Keratinocyte (primary cell): ENCODE results near the gene TBCE. TPM values are rescaled to one million over a fixed set of nuclear protein-coding genes. Genes with fewer than 3 reads are reported as not detected.

Experiments
- DNase-seq: peaks from one replicate; pipeline ENCODE4 v3.0.0-alpha.2; 2011; ENCODE audit warnings: low read depth, missing footprints, low spot score
- FAIRE-seq: peaks from 2 replicates; lab custom pipeline; 2011; peaks lifted over from hg19 to GRCh38; lab: Jason Lieb, UNC
- H2AFZ ChIP-seq: 2 replicates; pipeline ENCODE4 v1.6.0; 2012; ENCODE audit warnings: low read length, control low read depth, inconsistent platforms; ENCODE audit not compliant: control insufficient read depth
- H3K27ac ChIP-seq: 2 replicates; pipeline ENCODE4 v1.5.1; 2011; ENCODE audit warnings: low read length; ENCODE audit not compliant: control insufficient read depth, insufficient read depth
- H3K27me3 ChIP-seq: 3 replicates; pipeline ENCODE4 v1.6.0; 2011; ENCODE audit warnings: low read length; ENCODE audit not compliant: control insufficient read depth, insufficient read depth; ENCODE audit errors: extremely low read depth
- H3K36me3 ChIP-seq, 2 experiments: 2 replicates in 1 of 2; 3 replicates in 1 of 2; pipeline ENCODE4 v1.5.1; 2011; ENCODE audit warnings: low read length in 2 of 2, mild to moderate bottlenecking in 1 of 2; ENCODE audit not compliant: control insufficient read depth in 2 of 2, insufficient read depth in 2 of 2; ENCODE audit errors: extremely low read depth in 1 of 2
- H3K4me1 ChIP-seq: 3 replicates; pipeline ENCODE4 v1.5.1; 2011; ENCODE audit warnings: low read length; ENCODE audit not compliant: control insufficient read depth, insufficient read depth; ENCODE audit errors: extremely low read depth
- H3K4me2 ChIP-seq: 3 replicates; pipeline ENCODE4 v1.6.0; 2011; ENCODE audit warnings: low read depth, low read length; ENCODE audit not compliant: control insufficient read depth, insufficient read depth; ENCODE audit errors: extremely low read depth
- H3K4me3 ChIP-seq, 3 experiments: fragments of 200-600 bp in 1 of 3; sonication (generic) in 1 of 3; 2 replicates in 2 of 3; 3 replicates in 1 of 3; pipeline ENCODE4 v1.5.1; 2011 to 2016; ENCODE audit warnings: low read length in 3 of 3, mild to moderate bottlenecking in 3 of 3, control low read depth in 2 of 3, inconsistent platforms in 1 of 3, low read depth in 1 of 3, mixed read lengths in 1 of 3, mixed run types in 1 of 3, moderate library complexity in 1 of 3; ENCODE audit not compliant: control insufficient read depth in 2 of 3, insufficient read depth in 2 of 3; ENCODE audit errors: extremely low read depth in 1 of 3
- H3K79me2 ChIP-seq: 2 replicates; pipeline ENCODE4 v1.6.0; 2012; ENCODE audit warnings: low read length; ENCODE audit not compliant: control insufficient read depth, insufficient read depth
- H3K9ac ChIP-seq: 3 replicates; pipeline ENCODE4 v1.6.0; 2011; ENCODE audit warnings: low read length; ENCODE audit not compliant: control insufficient read depth, insufficient read depth; ENCODE audit errors: extremely low read depth
- H3K9me1 ChIP-seq: 3 replicates; pipeline ENCODE4 v1.6.0; 2011; ENCODE audit warnings: low read length; ENCODE audit not compliant: control insufficient read depth, insufficient read depth; ENCODE audit errors: extremely low read depth
- H3K9me3 ChIP-seq: 2 replicates; pipeline ENCODE4 v1.5.1; 2012; ENCODE audit warnings: low read depth, low read length; ENCODE audit not compliant: control insufficient read depth
- H4K20me1 ChIP-seq: 3 replicates; pipeline ENCODE4 v1.6.0; 2011; ENCODE audit warnings: low read length; ENCODE audit not compliant: control insufficient read depth, insufficient read depth; ENCODE audit errors: extremely low read depth
- CTCF ChIP-seq, 3 experiments: IDR thresholded peaks in 1 of 3; conservative IDR thresholded peaks in 1 of 3; optimal IDR thresholded peaks in 1 of 3; 2 replicates in 2 of 3; 3 replicates in 1 of 3; pipeline versions ENCODE3 to v1.5.1; 2011; ENCODE audit warnings: low read length in 3 of 3, mild to moderate bottlenecking in 3 of 3, moderate library complexity in 2 of 3, control low read depth in 1 of 3, inconsistent platforms in 1 of 3; ENCODE audit not compliant: insufficient read depth in 2 of 3; ENCODE audit errors: extremely low read depth in 1 of 3
- EZH2 ChIP-seq: IDR thresholded peaks from one replicate; pipeline ENCODE4 v1.6.1; 2012; ENCODE audit warnings: inconsistent platforms, mild to moderate bottlenecking, low read length, moderate library complexity
- dilution Hi-C: fragments of 300-500 bp; cut with MboI; formaldehyde crosslinking; loops from one replicate; pipeline ENCODE4 v1.7.0; 2020; ENCODE audit warnings: low sequenced_read_pairs; ENCODE audit not compliant: extremely low pct_ligation_motif_present
- polyA plus RNA-seq, 5 experiments: library from polyadenylated mRNA; depleted of rRNA in 3 of 5; stranded (reverse) in 3 of 5; stranded (forward) in 1 of 5; unstranded in 1 of 5; fragments of >200 nt; gene quantifications; 1 replicate in 1 of 5; 2 replicates in 3 of 5; 3 replicates in 1 of 5; pipeline versions ENCODE4 v1.2.1 to v1.2.3, GENCODE V29; 2011 to 2012; ENCODE audit warnings: missing spikeins in 2 of 5, low read depth in 1 of 5, low replicate concordance in 1 of 5

The TBCE gene
- polyA plus RNA-seq, 1 donor (not counting 4 experiments of a cell fraction or from before 2014, with no cell fraction given), result 27.5 TPM

GRCh38 chr1:235486321-235486720, 119.1 kb downstream of the TBCE start:
- H3K9ac ChIP-seq, result no peak overlapping the region
- H3K9me1 ChIP-seq, result no peaks in the 10 kb centered on the region
- peaks cover 4 to 10% of the 10 kb centered on the region in 2 experiments for H3K36me3 ChIP-seq
- no peak overlapping the region for H2AFZ ChIP-seq
- H3K79me2 ChIP-seq, result no peaks in the 10 kb centered on the region
- FAIRE-seq (no peak), DNase-seq (no peak)
- no peak overlapping the region for H3K4me3 ChIP-seq
- dilution Hi-C loops, result no loop called here
- no peak overlapping the region for H3K4me2 ChIP-seq
- H3K9me3 ChIP-seq, result no peaks in the 10 kb centered on the region
- H3K27ac ChIP-seq, result no peak overlapping the region
- TF ChIP-seq CTCF (optimal IDR thresholded peaks at IDR 0.05 in 1 of 3, IDR thresholded peaks at IDR 0.05 in 1 of 3, conservative IDR thresholded peaks at IDR 0.05 in 1 of 3; ENCODE audit: extremely low read depth in 1 of 3, insufficient read depth in 2 of 3, low read length in 3 of 3), result no peak
- no peak for TF ChIP-seq EZH2
- no peaks in the 10 kb centered on the region for H3K27me3 ChIP-seq
- no peaks in the 10 kb centered on the region for H4K20me1 ChIP-seq
- H3K4me1 ChIP-seq, result no peaks in the 10 kb centered on the region

- no peak overlapping the region for H3K4me2 ChIP-seq
- dilution Hi-C loops, result no loop called here
- no peak overlapping the region for H3K27ac ChIP-seq
- H3K9ac ChIP-seq, result no peak overlapping the region
- FAIRE-seq, result no peak
- H3K4me1 ChIP-seq, result no peaks in the 10 kb centered on the region
- H2AFZ ChIP-seq, result no peak overlapping the region
- no peaks in the 10 kb centered on the region for H4K20me1 ChIP-seq
- H3K79me2 ChIP-seq, result peaks cover 14% of the 10 kb centered on the region
- no peaks in the 10 kb centered on the region for H3K27me3 ChIP-seq
- peaks cover 16 to 22% of the 10 kb centered on the region in 2 experiments for H3K36me3 ChIP-seq
- DNase-seq, result no peak
- H3K9me1 ChIP-seq, result no peaks in the 10 kb centered on the region
- no peak for TF ChIP-seq EZH2
- TF ChIP-seq CTCF (optimal IDR thresholded peaks at IDR 0.05 in 1 of 3, IDR thresholded peaks at IDR 0.05 in 1 of 3, conservative IDR thresholded peaks at IDR 0.05 in 1 of 3; ENCODE audit: extremely low read depth in 1 of 3, insufficient read depth in 2 of 3, low read length in 3 of 3), result no peak
- H3K9me3 ChIP-seq, result no peaks in the 10 kb centered on the region
- no peak overlapping the region for H3K4me3 ChIP-seq
Observed at GRCh38 chr1:235491644-235492043, 124.4 kb downstream of the TBCE start.
